ENCODE measurements around the gene TCERG1. TPM values are rescaled to one million over a fixed set of nuclear protein-coding genes. Genes with fewer than 3 reads are reported as not detected.

TCERG1 gene
- total and polyA plus RNA-seq, 2 donors (not counting 1 experiment from before 2014, with no cell fraction given): 44.6 to 95.2 TPM

DNA sequence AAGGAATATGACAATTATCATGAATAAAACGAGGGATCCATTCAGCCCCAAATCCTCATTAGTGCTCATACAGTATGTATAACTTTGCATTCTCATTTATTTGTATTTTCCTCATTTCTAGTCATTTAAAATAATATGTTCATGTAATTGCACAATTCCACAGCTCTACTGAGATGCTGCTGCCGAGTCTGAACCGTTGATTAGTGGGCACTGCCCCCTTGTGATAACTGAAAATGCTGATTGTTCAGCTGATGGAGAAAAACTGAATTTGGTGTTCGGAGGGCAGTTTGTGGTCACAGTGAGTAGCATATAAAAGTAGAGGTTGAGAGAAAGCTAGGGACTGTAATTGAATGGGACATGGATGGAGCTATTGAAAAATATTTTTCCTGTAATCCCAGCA lies 81.1 kb downstream of the TCERG1 start:
- no peaks in the 10 kb centered on the region for H3K79me2 ChIP-seq (ENCODE audit: control insufficient read depth, insufficient read depth, low read length)
- H3K27me3 Mint-ChIP-seq: peaks cover 3% of the 10 kb centered on the region
- H3K9ac ChIP-seq (ENCODE audit: low read length): no peak overlapping the region
- H3K4me1 Mint-ChIP-seq: peaks cover 2% of the 10 kb centered on the region
- intact Hi-C loops (cut with micrococcal nuclease): no loop called here
- DNase-seq (no peak), ATAC-seq (ENCODE audit: low read depth) (no peak)
- H3K9me3 Mint-ChIP-seq (ENCODE audit: insufficient read depth): no peaks in the 10 kb centered on the region
- H3K27ac Mint-ChIP-seq: no peak overlapping the region
- no peak overlapping the region for H3K4me3 Mint-ChIP-seq
- H3K4me3 ChIP-seq (ENCODE audit: control extremely low read depth in 1 of 5, extremely low read depth in 1 of 5, insufficient read depth in 1 of 5, low read depth in 2 of 5, low read length in 4 of 5): no peak overlapping the region
- H3K27ac ChIP-seq (ENCODE audit: low read length in 2 of 2): no peak overlapping the region
- TF ChIP-seq, protein P1, sequence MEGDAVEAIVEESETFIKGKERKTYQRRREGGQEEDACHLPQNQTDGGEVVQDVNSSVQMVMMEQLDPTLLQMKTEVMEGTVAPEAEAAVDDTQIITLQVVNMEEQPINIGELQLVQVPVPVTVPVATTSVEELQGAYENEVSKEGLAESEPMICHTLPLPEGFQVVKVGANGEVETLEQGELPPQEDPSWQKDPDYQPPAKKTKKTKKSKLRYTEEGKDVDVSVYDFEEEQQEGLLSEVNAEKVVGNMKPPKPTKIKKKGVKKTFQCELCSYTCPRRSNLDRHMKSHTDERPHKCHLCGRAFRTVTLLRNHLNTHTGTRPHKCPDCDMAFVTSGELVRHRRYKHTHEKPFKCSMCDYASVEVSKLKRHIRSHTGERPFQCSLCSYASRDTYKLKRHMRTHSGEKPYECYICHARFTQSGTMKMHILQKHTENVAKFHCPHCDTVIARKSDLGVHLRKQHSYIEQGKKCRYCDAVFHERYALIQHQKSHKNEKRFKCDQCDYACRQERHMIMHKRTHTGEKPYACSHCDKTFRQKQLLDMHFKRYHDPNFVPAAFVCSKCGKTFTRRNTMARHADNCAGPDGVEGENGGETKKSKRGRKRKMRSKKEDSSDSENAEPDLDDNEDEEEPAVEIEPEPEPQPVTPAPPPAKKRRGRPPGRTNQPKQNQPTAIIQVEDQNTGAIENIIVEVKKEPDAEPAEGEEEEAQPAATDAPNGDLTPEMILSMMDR (IDR thresholded peaks at IDR 0.05): no peak
- no peaks in the 10 kb centered on the region for H3K36me3 ChIP-seq (replicated peaks in 1 of 2; ENCODE audit: control extremely low read depth in 1 of 2, control insufficient read depth in 1 of 2, extremely low read depth in 1 of 2, insufficient read depth in 2 of 2, low read length in 1 of 2)
- no peak overlapping the region for H3K4me2 ChIP-seq (replicated peaks; ENCODE audit: low read depth, low read length, poor library complexity, severe bottlenecking)
- H3K27me3 ChIP-seq (replicated peaks in 1 of 4; ENCODE audit: control extremely low read depth in 1 of 4, control insufficient read depth in 3 of 4, insufficient read depth in 4 of 4, low read length in 3 of 4): no peaks in the 10 kb centered on the region
- H4K20me1 ChIP-seq (ENCODE audit: control insufficient read depth, insufficient read depth, low read length, poor library complexity, severe bottlenecking): no peaks in the 10 kb centered on the region
- WGBS (ENCODE audit: insufficient coverage): 90% methylated on average over 2 of the region's 4 CpGs
- ChIA-PET POLR2A (no interaction called here), CTCF (interaction anchor here (0.8 kb wide), 2 partner anchors 12 to 14 kb away, joined by 3 read pairs; partner anchors contain the start of gene GPR151)
- H2AFZ ChIP-seq (ENCODE audit: insufficient read depth, low read depth, low read length, poor library complexity, severe bottlenecking): no peak overlapping the region
- H3K9me3 ChIP-seq (ENCODE audit: control extremely low read depth in 1 of 3, control insufficient read depth in 2 of 3, insufficient read depth in 1 of 3, low read length in 2 of 3): no peaks in the 10 kb centered on the region
- H3K4me1 ChIP-seq (ENCODE audit: control insufficient read depth in 2 of 2, insufficient read depth in 2 of 2, low read length in 2 of 2): no peaks in the 10 kb centered on the region

DNA sequence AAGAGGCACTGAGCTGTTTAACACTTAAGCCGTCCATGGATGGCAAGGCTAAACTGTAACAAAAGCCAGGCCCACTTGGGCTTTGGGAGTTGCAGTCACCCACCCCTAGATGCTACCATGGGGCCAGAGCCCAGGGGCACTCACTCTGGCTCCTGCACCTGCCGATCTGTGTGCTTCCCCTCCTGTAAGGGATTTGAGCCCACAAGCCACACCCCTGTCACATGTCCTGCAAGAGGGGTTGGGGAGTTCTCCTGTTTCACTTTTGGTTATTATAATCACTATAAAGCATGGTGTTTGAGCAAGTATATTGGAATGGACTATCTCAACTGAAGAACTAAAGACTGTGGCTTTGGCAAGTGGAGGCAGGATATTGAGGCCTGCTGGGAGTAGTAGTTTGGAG lies 82.9 kb downstream of the TCERG1 start:
- no peak overlapping the region for H3K4me2 ChIP-seq (replicated peaks; ENCODE audit: low read depth, low read length, poor library complexity, severe bottlenecking)
- WGBS (ENCODE audit: insufficient coverage): 90% methylated on average over 1 of the region's 2 CpGs
- no peaks in the 10 kb centered on the region for H3K79me2 ChIP-seq (ENCODE audit: control insufficient read depth, insufficient read depth, low read length)
- no peaks in the 10 kb centered on the region for H3K9me3 ChIP-seq (ENCODE audit: control extremely low read depth in 1 of 3, control insufficient read depth in 2 of 3, insufficient read depth in 1 of 3, low read length in 2 of 3)
- peaks cover 3% of the 10 kb centered on the region for H3K27me3 Mint-ChIP-seq
- no peaks in the 10 kb centered on the region for H4K20me1 ChIP-seq (ENCODE audit: control insufficient read depth, insufficient read depth, low read length, poor library complexity, severe bottlenecking)
- ATAC-seq (ENCODE audit: low read depth) (peak; percentile 28), DNase-seq (no peak)
- no peak overlapping the region for H3K4me3 Mint-ChIP-seq
- H3K27ac ChIP-seq (ENCODE audit: low read length in 2 of 2): no peak overlapping the region
- no peaks in the 10 kb centered on the region for H3K4me1 ChIP-seq (ENCODE audit: control insufficient read depth in 2 of 2, insufficient read depth in 2 of 2, low read length in 2 of 2)
- intact Hi-C loops (cut with micrococcal nuclease): loop anchor here (5.0 to 10.0 kb wide), 2 partner anchors 657 to 1295 kb away; no protein-coding TSS in a partner anchor
- TF ChIP-seq, protein P1 (IDR thresholded peaks at IDR 0.05): no peak
- no peak for TF ChIP-seq EZH2 (IDR thresholded peaks at IDR 0.05; ENCODE audit: borderline replicate concordance, insufficient read depth, low read depth, low read length, poor library complexity, severe bottlenecking)
- no peak overlapping the region for H3K27ac Mint-ChIP-seq
- no peaks in the 10 kb centered on the region for H3K9me3 Mint-ChIP-seq (ENCODE audit: insufficient read depth)
- ChIA-PET CTCF (interaction anchor here (2.2 to 5.6 kb wide), 3 partner anchors 9 to 659 kb away, joined by 8 to 41 read pairs (median 15); no protein-coding TSS in a partner anchor), POLR2A (no interaction called here)
- no peaks in the 10 kb centered on the region for H3K27me3 ChIP-seq (replicated peaks in 1 of 4; ENCODE audit: control extremely low read depth in 1 of 4, control insufficient read depth in 3 of 4, insufficient read depth in 4 of 4, low read length in 3 of 4)
- peaks cover 4% of the 10 kb centered on the region for H3K4me1 Mint-ChIP-seq
- H3K9ac ChIP-seq (ENCODE audit: low read length): no peak overlapping the region
- peak overlapping the region; percentile 44 for H2AFZ ChIP-seq (ENCODE audit: insufficient read depth, low read depth, low read length, poor library complexity, severe bottlenecking)
- H3K36me3 ChIP-seq (replicated peaks in 1 of 2; ENCODE audit: control extremely low read depth in 1 of 2, control insufficient read depth in 1 of 2, extremely low read depth in 1 of 2, insufficient read depth in 2 of 2, low read length in 1 of 2): no peaks in the 10 kb centered on the region
- H3K4me3 ChIP-seq (ENCODE audit: control extremely low read depth in 1 of 5, extremely low read depth in 1 of 5, insufficient read depth in 1 of 5, low read depth in 2 of 5, low read length in 4 of 5): no peak overlapping the region
